Measurements from ENCODE around the gene OSCP1. TPM values are rescaled to one million over a fixed set of nuclear protein-coding genes. Genes with fewer than 3 reads are reported as not detected.

OSCP1 gene
- total RNA-seq, 2 donors from 2014 or later = 11.5 to 16.9 TPM

DNA sequence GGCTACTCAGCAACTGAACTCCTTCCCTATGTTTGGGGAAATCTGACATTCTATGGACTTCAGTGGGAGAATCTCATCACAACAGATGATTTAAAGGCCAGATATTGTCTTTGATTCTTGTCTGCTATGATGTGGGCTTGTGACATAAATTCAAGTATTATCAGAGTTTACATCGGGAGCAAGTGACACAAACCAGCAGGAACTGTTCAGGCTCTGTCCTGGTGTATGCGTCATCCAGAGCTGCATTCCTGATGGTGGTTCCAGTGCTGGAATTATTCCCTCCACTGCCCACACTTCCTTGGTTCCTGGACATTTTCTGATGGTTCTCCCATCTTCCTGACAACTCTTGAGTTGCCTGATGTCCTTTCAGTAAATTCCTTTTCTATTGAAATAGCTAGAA is 41.8 kb downstream of the OSCP1 start:
- no peaks in the 10 kb centered on the region for H3K4me1 ChIP-seq (ENCODE audit: control insufficient read depth in 1 of 2, low read depth in 2 of 2)
- DNase-seq (ENCODE audit: low spot score) (no peak), ATAC-seq (ENCODE audit: insufficient number of reproducible peaks, low FRiP score, low read depth) (no peak)
- H3K9me3 ChIP-seq = no peaks in the 10 kb centered on the region
- no peak for TF ChIP-seq CTCF (IDR thresholded peaks at IDR 0.05)
- no peaks in the 10 kb centered on the region for H3K36me3 ChIP-seq
- no peaks in the 10 kb centered on the region for H3K27me3 ChIP-seq (replicated peaks; ENCODE audit: insufficient read depth)
- no peak overlapping the region for H3K4me3 ChIP-seq
- no peak overlapping the region for H3K27ac ChIP-seq

DNA sequence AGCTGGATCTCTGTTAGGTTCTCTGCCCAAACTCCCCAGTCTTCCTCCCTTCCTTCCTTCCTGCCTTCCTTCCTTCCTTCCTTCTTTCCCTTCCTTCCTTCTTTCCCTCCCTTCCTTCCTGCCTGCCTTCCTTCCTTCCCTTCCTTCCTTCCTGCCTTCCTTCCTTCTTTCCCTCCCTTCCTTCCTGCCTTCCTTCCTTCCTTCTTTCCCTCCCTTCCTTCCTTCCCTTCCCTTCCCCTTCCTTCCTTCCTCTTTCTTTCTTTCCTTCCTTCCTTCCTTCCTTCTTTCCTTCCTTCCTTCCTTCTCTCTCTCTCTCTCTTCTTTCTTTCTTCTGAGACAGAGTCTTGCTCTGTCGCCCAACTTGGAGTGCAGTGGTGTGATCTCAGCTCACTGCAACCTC is 43.8 kb downstream of the OSCP1 start:
- ATAC-seq (ENCODE audit: insufficient number of reproducible peaks, low FRiP score, low read depth) = no peak

GRCh38 chr1:36402504-36402890 is 47.8 kb downstream of the OSCP1 start:
- Histone ChIP-seq H3K27me3 (replicated peaks; ENCODE audit: insufficient read depth) (no peaks in the 10 kb centered on the region), H3K36me3 (no peaks in the 10 kb centered on the region), H3K4me3 (no peak overlapping the region), H3K27ac (no peak overlapping the region), H3K9me3 (no peaks in the 10 kb centered on the region), H3K4me1 (ENCODE audit: control insufficient read depth in 1 of 2, low read depth in 2 of 2) (peaks cover 0 to 5% of the 10 kb centered on the region in 2 donors)
- no peak for TF ChIP-seq CTCF (IDR thresholded peaks at IDR 0.05)
- ATAC-seq (ENCODE audit: insufficient number of reproducible peaks, low FRiP score, low read depth) (no peak), DNase-seq (ENCODE audit: low spot score) (no peak)

More for the DNA sequence above, 43.8 kb downstream of the OSCP1 start:
- Histone ChIP-seq H3K4me1 (ENCODE audit: control insufficient read depth in 1 of 2, low read depth in 2 of 2) (no peaks in the 10 kb centered on the region), H3K9me3 (no peaks in the 10 kb centered on the region), H3K36me3 (no peaks in the 10 kb centered on the region), H3K27me3 (replicated peaks; ENCODE audit: insufficient read depth) (no peaks in the 10 kb centered on the region), H3K27ac (no peak overlapping the region), H3K4me3 (no peak overlapping the region)
- no peak for TF ChIP-seq CTCF (IDR thresholded peaks at IDR 0.05)
- no peak for DNase-seq (ENCODE audit: low spot score)

- no peak for ATAC-seq (ENCODE audit: insufficient number of reproducible peaks, low FRiP score, low read depth)
- no peaks in the 10 kb centered on the region for H3K9me3 ChIP-seq
- peak overlapping the region in 1 of 2 donors; percentile 64 for H3K27ac ChIP-seq
- TF ChIP-seq CTCF (IDR thresholded peaks at IDR 0.05) = no peak
- H3K27me3 ChIP-seq (replicated peaks; ENCODE audit: insufficient read depth) = no peaks in the 10 kb centered on the region
- H3K4me3 ChIP-seq = peak overlapping the region; percentile 67
- H3K36me3 ChIP-seq = no peaks in the 10 kb centered on the region
- H3K4me1 ChIP-seq (ENCODE audit: control insufficient read depth in 1 of 2, low read depth in 2 of 2) = peaks cover under 1 to 8% of the 10 kb centered on the region in 2 donors
- no peak for DNase-seq (ENCODE audit: low spot score)
These were observed 48.4 kb downstream of the OSCP1 start for GRCh38 chr1:36401602-36402503.

GRCh38 chr1:36400825-36401601 is 49.2 kb downstream of the OSCP1 start:
- ATAC-seq (ENCODE audit: insufficient number of reproducible peaks, low FRiP score, low read depth) (no peak), DNase-seq (ENCODE audit: low spot score) (peak; percentile 46)
- H3K36me3 ChIP-seq = no peaks in the 10 kb centered on the region
- H3K4me1 ChIP-seq (ENCODE audit: control insufficient read depth in 1 of 2, low read depth in 2 of 2) = peaks cover 8 to 16% of the 10 kb centered on the region in 2 donors
- H3K9me3 ChIP-seq = no peaks in the 10 kb centered on the region
- TF ChIP-seq CTCF (IDR thresholded peaks at IDR 0.05) = no peak
- peak overlapping the region; percentile 57 to 64 for H3K27ac ChIP-seq
- peak overlapping the region; percentile 67 for H3K4me3 ChIP-seq
- H3K27me3 ChIP-seq (replicated peaks; ENCODE audit: insufficient read depth) = no peaks in the 10 kb centered on the region

Measured in thoracic aorta (tissue), 2 donors.